Activated naive CD4-positive, alpha-beta T cell treated with anti-CD3 and anti-CD28 coated beads, Interleukin-2, amount 50 U/mL, for 72 hours (primary cell): ENCODE results near the gene DNAJB6. TPM values are rescaled to one million over a fixed set of nuclear protein-coding genes. Genes with fewer than 3 reads are reported as not detected.
A peak's percentile ranks its signal among the peaks of the same experiment; 100 is the strongest.

Experiments
- ATAC-seq, 2 donors: fragments of 150-1000 bp; cut with Tn5 transposase; 2 replicates each; pipeline ENCODE4 v1.10.0; 2021; ENCODE audit warnings: mild to moderate bottlenecking in 2 of 2, moderate library complexity in 2 of 2
- DNase-seq, 2 donors: peaks; one replicate each; pipeline ENCODE4 v3.0.0; 2021 to 2022; ENCODE audit warnings: low spot score in 2 of 2
- H3K27ac Mint-ChIP-seq, 2 donors: one replicate each; pipeline ENCODE4 v1.8.0; 2022; ENCODE audit warnings: mild to moderate bottlenecking in 2 of 2, mixed read lengths in 2 of 2
- H3K36me3 Mint-ChIP-seq, 2 donors: one replicate each; pipeline ENCODE4 v1.8.0; 2022; ENCODE audit warnings: mixed read lengths in 2 of 2
- H3K9me3 Mint-ChIP-seq, 2 donors: one replicate each; pipeline ENCODE4 v1.8.0; 2022; ENCODE audit warnings: mixed read lengths in 2 of 2
- total RNA-seq, 2 donors: library from RNA; stranded (reverse); gene quantifications; one replicate each; pipeline ENCODE4 v1.2.3, GENCODE V29; 2022

DNAJB6 gene
- total RNA-seq, 2 donors from 2014 or later = 71.7 to 74.9 TPM

DNA sequence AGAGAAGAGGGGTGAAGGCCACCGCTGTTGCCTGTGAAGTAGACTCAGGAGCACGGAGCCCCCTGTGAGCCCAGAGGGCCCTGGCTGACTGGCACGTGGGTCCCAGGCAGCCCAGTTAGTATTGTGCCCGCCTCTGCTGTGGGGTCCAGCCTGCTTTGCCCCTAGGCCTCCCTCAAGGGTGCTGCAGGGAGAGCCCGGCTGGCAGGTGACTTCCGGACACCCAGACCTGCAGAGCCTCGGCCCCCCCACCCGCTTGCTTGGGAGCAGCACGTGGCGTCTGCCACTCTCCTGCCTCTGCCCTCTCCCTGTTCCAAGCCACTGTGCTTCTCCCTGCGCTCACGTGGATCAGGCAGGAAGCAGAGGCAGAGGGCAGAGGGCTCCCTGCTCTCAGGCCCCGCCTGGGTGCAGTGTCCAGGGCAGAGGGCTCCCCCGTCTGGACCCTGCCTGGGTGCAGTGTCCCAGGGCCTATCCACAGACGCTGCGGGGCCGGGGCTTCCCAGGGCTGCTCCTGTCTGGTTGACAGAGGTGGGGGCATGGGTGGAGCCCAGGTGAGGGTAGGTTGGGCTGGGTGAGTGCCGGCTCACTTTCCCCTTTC, 88.4 kb downstream of the DNAJB6 start:
- Mint-ChIP-seq H3K9me3 (no peaks in the 10 kb centered on the region), H3K27ac (no peak overlapping the region), H3K36me3 (no peaks in the 10 kb centered on the region)
- no peak for DNase-seq
- ATAC-seq = no peak

GRCh38 chr7:157425761-157426160, 89.0 kb downstream of the DNAJB6 start:
- DNase-seq (peak in 1 of 2 donors; percentile 13), ATAC-seq (no peak)
- no peaks in the 10 kb centered on the region for H3K36me3 Mint-ChIP-seq
- H3K27ac Mint-ChIP-seq = no peak overlapping the region
- H3K9me3 Mint-ChIP-seq = no peaks in the 10 kb centered on the region

DNA sequence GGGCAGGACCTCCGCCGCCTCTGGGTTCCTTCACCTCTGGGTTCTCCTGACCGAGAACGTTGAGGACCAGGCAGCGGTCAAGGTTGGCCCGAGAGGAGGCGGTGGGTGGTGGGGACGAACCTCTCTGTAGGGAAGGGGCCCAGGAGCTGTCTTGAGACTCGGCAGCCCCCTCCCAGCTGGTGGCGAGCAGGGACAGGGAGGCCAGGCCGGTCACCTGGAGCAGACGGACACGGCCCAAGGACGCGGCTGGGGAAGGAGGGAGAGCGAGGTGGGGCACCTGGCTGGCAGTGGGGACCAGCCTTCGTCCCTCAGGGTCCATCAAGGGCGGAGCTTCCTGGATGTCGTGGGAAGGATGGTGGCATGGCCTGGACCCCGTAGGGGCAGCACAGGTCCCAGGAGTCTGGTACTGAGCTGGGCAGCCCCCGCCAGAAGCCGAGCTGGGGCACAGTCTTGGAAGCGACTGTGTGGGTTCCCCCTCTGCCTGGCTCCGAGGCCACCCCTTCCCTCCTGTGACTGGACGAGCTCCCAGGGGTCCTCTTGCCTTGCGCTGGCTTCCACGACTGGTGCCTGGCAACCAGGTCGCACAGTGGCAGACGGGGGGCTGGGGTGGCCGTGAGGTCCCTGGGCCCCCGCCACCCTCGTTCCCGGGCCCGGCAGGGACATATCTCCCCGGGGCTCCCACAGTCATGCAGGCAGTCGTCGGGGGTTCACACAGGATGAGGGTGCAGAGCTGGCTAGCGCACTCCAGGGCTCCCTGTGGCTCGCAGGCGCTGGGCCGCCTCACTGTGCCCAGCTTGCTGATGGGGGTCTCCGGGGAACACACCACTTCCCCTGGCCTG, 89.9 kb downstream of the DNAJB6 start:
- peak in 1 of 2 donors; percentile 51 for DNase-seq
- no peaks in the 10 kb centered on the region for H3K9me3 Mint-ChIP-seq
- ATAC-seq = no peak
- no peak overlapping the region for H3K27ac Mint-ChIP-seq
- H3K36me3 Mint-ChIP-seq = no peaks in the 10 kb centered on the region

- H3K36me3 Mint-ChIP-seq = no peaks in the 10 kb centered on the region
- DNase-seq (peak in 1 of 2 donors; percentile 52), ATAC-seq (peak in 1 of 2 donors; percentile 7)
- no peak overlapping the region for H3K27ac Mint-ChIP-seq
- H3K9me3 Mint-ChIP-seq = no peaks in the 10 kb centered on the region
Measured at GRCh38 chr7:157427811-157428553, 91.2 kb downstream of the DNAJB6 start.

DNA sequence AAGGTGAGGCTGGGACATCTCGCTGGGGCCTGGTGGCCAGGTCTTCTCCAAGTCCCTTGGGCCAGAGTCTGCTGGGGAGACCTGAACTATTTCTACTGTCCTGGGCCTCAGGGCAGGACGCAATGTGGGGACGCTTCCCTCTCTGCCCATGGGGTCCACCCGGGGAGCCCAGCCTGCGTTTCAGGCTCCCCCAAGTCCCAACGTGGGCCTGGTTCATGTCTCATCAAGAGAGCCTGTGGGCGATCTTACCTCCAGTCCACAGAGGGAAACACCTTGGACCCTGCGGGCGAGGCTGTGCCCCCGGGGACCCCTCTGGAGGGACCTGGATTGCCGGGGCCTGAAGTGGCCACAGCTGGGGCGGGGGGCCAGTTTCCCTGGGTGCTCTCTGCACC, 91.7 kb downstream of the DNAJB6 start:
- peak in 1 of 2 donors; percentile 25 for DNase-seq
- Mint-ChIP-seq H3K36me3 (no peaks in the 10 kb centered on the region), H3K9me3 (no peaks in the 10 kb centered on the region), H3K27ac (no peak overlapping the region)
- no peak for ATAC-seq

DNA sequence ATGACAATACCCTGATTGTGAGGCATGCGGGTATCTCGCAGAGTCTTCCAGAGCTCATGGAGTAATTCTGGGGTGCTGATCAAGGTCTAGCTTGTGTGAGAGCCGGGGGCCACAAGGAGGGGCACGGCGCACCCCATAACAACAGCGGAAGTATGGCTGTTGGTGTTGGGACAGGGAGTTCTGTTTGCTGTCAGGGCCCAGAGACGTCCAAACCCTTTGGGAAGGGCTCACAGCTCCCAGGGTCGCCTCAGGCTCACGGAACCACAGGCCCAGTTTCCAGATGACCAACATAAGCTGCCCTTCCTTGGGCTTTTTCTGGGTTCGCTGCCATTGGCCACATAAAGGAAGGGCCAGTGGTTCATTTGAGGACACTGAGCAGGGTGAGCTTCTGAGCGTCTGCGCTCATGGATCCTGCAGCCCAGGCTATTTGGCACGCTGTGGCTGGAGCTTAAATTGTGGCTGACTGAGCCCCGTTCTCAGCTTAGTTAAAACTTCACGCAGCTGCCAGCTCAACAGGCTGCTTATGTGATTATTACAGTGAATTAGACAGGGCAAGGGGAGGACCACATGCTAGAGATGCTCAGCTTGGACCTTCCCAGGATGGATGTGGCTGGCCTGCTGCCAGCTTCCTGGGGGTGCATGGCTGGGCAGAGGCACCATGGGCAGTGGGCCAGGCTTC, 92.3 kb downstream of the DNAJB6 start:
- H3K9me3 Mint-ChIP-seq = no peaks in the 10 kb centered on the region
- H3K27ac Mint-ChIP-seq = no peak overlapping the region
- no peaks in the 10 kb centered on the region for H3K36me3 Mint-ChIP-seq
- ATAC-seq (no peak), DNase-seq (peak in 1 of 2 donors; percentile 38)

- H3K36me3 Mint-ChIP-seq = no peaks in the 10 kb centered on the region
- peak in 1 of 2 donors; percentile 22 for ATAC-seq
Measured at GRCh38 chr7:157429680-157430224, 92.9 kb downstream of the DNAJB6 start.

GRCh38 chr7:157430721-157431120, 93.9 kb downstream of the DNAJB6 start:
- ATAC-seq (no peak), DNase-seq (no peak)
- no peaks in the 10 kb centered on the region for H3K9me3 Mint-ChIP-seq
- no peaks in the 10 kb centered on the region for H3K36me3 Mint-ChIP-seq
- H3K27ac Mint-ChIP-seq = no peak overlapping the region

More at GRCh38 chr7:157429680-157430224, 92.9 kb downstream of the DNAJB6 start:
- no peaks in the 10 kb centered on the region for H3K9me3 Mint-ChIP-seq
- no peak for DNase-seq
- H3K27ac Mint-ChIP-seq = no peak overlapping the region

DNA sequence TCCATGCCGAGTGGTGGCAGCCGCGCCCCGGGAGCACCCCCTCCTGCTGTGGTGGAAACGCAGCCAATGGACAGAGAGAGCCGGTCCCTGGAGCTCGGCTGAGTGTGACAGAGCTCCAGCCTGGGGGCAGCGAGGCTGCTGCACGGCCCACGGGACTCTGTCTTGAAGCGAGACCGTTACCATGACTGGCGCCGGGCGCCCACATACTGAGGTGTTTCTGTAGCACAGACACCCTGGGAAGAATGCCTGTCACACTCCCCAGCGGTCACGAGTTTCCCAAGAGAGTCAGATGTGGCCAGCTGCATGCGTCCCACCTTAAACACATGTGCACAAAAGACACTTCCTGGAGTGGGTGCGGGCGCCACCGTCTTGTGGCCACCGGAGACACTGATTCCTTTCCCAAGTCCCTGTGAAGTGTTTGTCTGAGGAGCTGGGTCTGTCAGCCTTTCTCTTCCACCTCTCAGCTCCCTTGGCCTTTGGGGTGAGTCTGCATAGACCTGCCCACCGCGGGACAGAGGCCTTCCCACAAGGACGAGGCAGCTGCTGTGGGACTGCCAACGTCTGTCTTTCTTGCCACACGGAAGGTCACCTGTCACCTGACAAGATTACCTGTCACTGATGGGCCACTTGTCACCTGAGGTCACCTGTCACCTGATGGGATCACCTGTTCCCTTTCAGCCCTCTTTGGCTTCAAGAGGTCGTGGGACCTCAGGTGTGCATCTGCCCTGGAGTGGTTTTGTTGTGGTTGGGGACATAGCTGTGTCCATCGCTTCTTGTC, 94.6 kb downstream of the DNAJB6 start:
- no peaks in the 10 kb centered on the region for H3K9me3 Mint-ChIP-seq
- H3K36me3 Mint-ChIP-seq = no peaks in the 10 kb centered on the region
- no peak overlapping the region for H3K27ac Mint-ChIP-seq
- no peak for ATAC-seq
- DNase-seq = peak in 1 of 2 donors; percentile 53

- no peaks in the 10 kb centered on the region for H3K9me3 Mint-ChIP-seq
- no peak overlapping the region for H3K27ac Mint-ChIP-seq
- no peak for DNase-seq
- no peaks in the 10 kb centered on the region for H3K36me3 Mint-ChIP-seq
- ATAC-seq = no peak
Measured at GRCh38 chr7:157431951-157432540, 95.2 kb downstream of the DNAJB6 start.

GRCh38 chr7:157432541-157432956, 95.7 kb downstream of the DNAJB6 start:
- no peaks in the 10 kb centered on the region for H3K36me3 Mint-ChIP-seq
- H3K27ac Mint-ChIP-seq = no peak overlapping the region
- peak; percentile 29 to 51 for ATAC-seq
- no peaks in the 10 kb centered on the region for H3K9me3 Mint-ChIP-seq
- DNase-seq = no peak

GRCh38 chr7:157432957-157433576, 96.3 kb downstream of the DNAJB6 start:
- H3K9me3 Mint-ChIP-seq = no peaks in the 10 kb centered on the region

GRCh38 chr7:157433628-157434027, 96.8 kb downstream of the DNAJB6 start:
- Mint-ChIP-seq H3K27ac (no peak overlapping the region), H3K36me3 (no peaks in the 10 kb centered on the region), H3K9me3 (no peaks in the 10 kb centered on the region)
- DNase-seq = no peak
- ATAC-seq = no peak

More at GRCh38 chr7:157432957-157433576, 96.3 kb downstream of the DNAJB6 start:
- DNase-seq (peak in 1 of 2 donors; percentile 58), ATAC-seq (peak; percentile 59 to 63)
- Mint-ChIP-seq H3K27ac (no peak overlapping the region), H3K36me3 (no peaks in the 10 kb centered on the region)

DNA sequence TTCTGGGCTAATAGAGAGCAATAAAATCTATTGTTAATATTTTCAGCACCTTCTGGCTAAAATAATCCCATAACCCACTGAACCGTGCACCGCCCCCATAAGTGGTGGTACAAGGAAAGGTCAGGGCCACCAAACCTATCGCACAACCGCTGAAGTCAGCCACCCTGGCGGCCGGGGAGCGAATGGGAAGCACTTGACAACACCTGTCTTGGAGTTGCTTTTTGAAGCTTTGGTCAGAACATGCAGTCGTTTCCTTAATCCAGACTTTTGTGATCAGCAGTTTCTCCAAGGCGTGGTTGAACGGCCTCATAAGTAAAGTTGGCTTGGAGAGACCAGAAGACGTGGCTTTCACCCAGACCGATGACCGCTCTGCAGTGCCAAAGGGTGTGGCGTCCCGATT, 97.4 kb downstream of the DNAJB6 start:
- Mint-ChIP-seq H3K36me3 (no peaks in the 10 kb centered on the region), H3K27ac (no peak overlapping the region), H3K9me3 (no peaks in the 10 kb centered on the region)
- DNase-seq = no peak
- ATAC-seq = no peak

- no peaks in the 10 kb centered on the region for H3K9me3 Mint-ChIP-seq
- no peaks in the 10 kb centered on the region for H3K36me3 Mint-ChIP-seq
- H3K27ac Mint-ChIP-seq = no peak overlapping the region
- ATAC-seq (no peak), DNase-seq (no peak)
Measured at GRCh38 chr7:157434701-157435100, 97.9 kb downstream of the DNAJB6 start.
